Activated T-helper 1 cell treated with anti-CD3 and anti-CD28 coated beads, Interleukin-12 subunit alpha, Interleukin-12 subunit beta, Interleukin-2, Interleukin-4 antibody, amounts not matched to agents 30 ng/mL and 10 ng/mL and 1 ng/mL, durations not matched to agents 14 hours and 24 hours and 36 hours (primary cell): ENCODE results near the gene SLC25A21. TPM values are rescaled to one million over a fixed set of nuclear protein-coding genes. Genes with fewer than 3 reads are reported as not detected.
"Not testable (repeated sequence)": the region's sequence is repeated elsewhere in the genome, so short reads cannot be mapped to it uniquely, and the experiment has no call there.

Source experiments
- DNase-seq: peaks from one replicate; pipeline ENCODE4 v3.0.0; 2021; ENCODE audit warnings: low spot score
- H3K27ac Mint-ChIP-seq: one replicate; pipeline ENCODE4 v1.8.0; 2021; ENCODE audit warnings: mild to moderate bottlenecking, mixed read lengths
- H3K27me3 Mint-ChIP-seq: one replicate; pipeline ENCODE4 v1.8.0; 2022; ENCODE audit warnings: mild to moderate bottlenecking, moderate library complexity, mixed read lengths; ENCODE audit not compliant: insufficient read depth
- H3K36me3 Mint-ChIP-seq: one replicate; pipeline ENCODE4 v1.8.0; 2021; ENCODE audit warnings: low read depth, mixed read lengths
- H3K4me1 Mint-ChIP-seq: one replicate; pipeline ENCODE4 v1.8.0; 2021; ENCODE audit warnings: low read depth, mixed read lengths
- H3K4me3 Mint-ChIP-seq: one replicate; pipeline ENCODE4 v1.8.0; 2021; ENCODE audit warnings: mild to moderate bottlenecking, moderate library complexity, mixed read lengths
- H3K9me3 Mint-ChIP-seq: one replicate; pipeline ENCODE4 v1.8.0; 2021; ENCODE audit warnings: mixed read lengths
- intact Hi-C: fragments of 100-400 bp; cut with micrococcal nuclease; formaldehyde crosslinking; loops from one replicate; pipeline ENCODE4 v1.15.1; 2024
- total RNA-seq: library from RNA; stranded (reverse); gene quantifications from 2 replicates; pipeline ENCODE4 v1.2.3, GENCODE V29; 2022

The SLC25A21 gene
- total RNA-seq, 1 donor from 2014 or later: not detected

DNA sequence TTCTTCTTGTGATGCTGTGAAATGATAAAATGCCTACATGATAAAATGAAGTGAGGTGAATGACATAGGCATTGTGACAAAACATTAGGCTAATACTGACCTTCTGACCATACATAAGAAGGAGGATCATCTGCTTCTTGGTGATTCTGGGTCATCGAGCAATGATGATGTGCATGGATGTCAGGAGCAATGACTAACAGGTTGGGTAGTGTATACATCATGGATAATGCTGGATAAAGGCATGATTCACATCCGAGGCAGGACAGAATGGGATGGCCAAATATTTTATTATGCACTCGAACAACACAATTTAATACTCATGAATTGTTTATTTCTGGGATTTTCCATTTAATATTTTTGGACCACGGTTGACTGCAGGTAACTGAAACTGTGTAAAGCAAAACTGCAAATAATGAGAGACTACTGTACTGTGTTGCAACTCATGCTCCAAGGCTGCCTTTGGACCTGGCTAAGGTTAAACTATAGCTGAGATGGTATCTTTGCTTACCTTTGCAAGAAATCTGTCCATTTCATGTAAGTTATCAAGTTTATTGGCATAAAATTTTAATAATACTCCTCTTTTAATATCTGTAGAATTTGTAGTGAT lies 7.6 kb upstream of the SLC25A21 start:
- intact Hi-C loops: no loop called here
- Mint-ChIP-seq H3K4me1 (no peaks in the 10 kb centered on the region), H3K27me3 (no peaks in the 10 kb centered on the region), H3K9me3 (peaks cover 11% of the 10 kb centered on the region), H3K4me3 (no peak overlapping the region), H3K27ac (no peak overlapping the region), H3K36me3 (no peaks in the 10 kb centered on the region)
- DNase-seq: no peak

DNA sequence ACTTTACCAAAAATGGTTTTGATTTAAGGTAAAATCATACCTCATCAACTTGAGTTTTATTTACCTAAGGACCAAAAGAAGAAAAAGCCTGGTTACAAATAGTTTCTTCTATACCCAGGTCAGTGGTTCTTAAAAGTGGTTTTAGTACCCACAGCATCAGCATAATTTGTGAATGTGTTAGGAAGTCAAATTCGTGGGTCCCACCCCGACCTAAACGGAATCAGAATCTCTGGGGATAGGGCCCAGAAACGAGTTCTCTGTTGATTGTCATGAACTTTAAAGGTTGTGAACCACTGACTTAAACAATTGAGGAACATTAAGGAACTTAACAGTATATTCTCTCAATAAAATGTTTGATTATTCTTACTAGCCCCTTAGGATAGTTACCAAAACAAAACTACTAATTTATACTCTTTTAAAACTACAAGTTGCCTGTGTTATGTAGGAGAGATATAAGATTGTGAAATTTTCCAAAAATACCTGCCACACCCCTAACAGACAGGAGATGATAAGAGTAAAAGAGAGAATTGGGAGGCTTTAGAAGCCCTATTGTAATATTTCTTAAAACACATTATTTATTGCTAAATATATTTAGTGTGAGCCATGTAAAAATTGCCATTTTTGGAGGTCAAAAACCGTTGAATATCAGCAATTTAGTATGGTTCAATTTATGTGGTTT lies 669 bp upstream of the SLC25A21 start:
- intact Hi-C loops: no loop called here
- no peak for DNase-seq
- Mint-ChIP-seq H3K27ac (no peak overlapping the region), H3K4me1 (no peaks in the 10 kb centered on the region), H3K4me3 (no peak overlapping the region), H3K27me3 (peaks cover 16% of the 10 kb centered on the region), H3K36me3 (no peaks in the 10 kb centered on the region), H3K9me3 (no peaks in the 10 kb centered on the region)

DNA sequence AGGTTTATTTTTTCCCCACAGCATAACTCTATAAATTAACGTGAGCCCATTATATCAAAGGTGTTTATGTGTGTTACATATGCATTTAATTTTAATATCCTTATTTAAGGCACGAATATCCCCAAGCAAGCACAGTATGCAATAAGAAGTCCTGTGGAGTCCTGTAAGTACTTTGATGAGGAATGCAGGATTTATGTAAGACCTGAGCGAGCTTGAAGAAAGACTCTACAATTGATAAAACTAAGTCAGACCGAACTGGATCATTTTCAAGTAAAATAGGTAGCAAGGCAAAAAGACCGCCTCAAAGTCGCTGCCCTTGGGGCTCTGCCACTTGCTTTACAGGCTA lies 755 bp downstream of the SLC25A21 start:
- no peak overlapping the region for H3K4me3 Mint-ChIP-seq
- no peaks in the 10 kb centered on the region for H3K4me1 Mint-ChIP-seq
- DNase-seq: no peak
- peaks cover 16% of the 10 kb centered on the region for H3K27me3 Mint-ChIP-seq
- no peak overlapping the region for H3K27ac Mint-ChIP-seq
- H3K9me3 Mint-ChIP-seq: no peaks in the 10 kb centered on the region
- no peaks in the 10 kb centered on the region for H3K36me3 Mint-ChIP-seq
- intact Hi-C loops: no loop called here

DNA sequence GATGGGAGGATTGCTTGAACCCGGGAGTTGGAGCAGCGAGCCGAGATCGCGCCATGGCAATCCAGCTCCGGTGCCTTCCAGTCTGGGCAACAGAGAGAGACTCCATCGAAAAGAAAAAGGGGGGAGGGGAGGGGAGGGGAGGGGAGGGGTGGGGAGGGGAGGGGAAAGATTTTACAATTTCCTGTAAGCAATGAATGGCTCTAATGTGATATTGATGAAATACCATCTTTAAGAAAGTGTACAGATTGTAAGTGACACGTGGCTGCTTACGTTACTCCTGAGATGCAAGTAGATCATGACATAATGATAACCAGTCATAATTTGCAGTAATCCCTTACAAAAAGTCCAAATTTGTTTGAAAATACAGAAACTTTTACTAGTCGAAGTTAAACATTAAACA lies 1.4 kb downstream of the SLC25A21 start:
- Mint-ChIP-seq H3K9me3 (no peaks in the 10 kb centered on the region), H3K36me3 (no peaks in the 10 kb centered on the region), H3K4me1 (no peaks in the 10 kb centered on the region), H3K4me3 (no peak overlapping the region), H3K27ac (no peak overlapping the region), H3K27me3 (peaks cover 16% of the 10 kb centered on the region)
- intact Hi-C loops: no loop called here
- DNase-seq: no peak

DNA sequence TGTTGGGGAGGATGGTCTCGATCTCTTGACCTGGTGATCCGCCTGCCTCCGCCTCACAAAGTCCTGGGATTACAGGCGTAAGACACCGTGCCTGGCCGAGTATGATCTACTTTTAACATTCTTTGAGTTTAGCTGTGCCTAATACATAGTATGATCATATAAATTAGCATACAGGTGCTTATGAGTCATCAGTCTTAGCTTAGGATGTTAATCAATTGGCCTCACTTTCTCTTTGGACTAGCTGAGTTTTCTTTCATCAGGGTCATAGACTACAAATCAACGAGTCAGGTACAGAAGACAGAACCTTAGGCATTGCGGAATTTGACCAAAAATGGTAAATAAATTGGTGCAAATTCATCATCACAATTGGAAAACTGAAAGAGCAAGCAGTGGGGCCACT lies 2.2 kb downstream of the SLC25A21 start:
- intact Hi-C loops: no loop called here
- H3K27ac Mint-ChIP-seq: no peak overlapping the region
- peaks cover 16% of the 10 kb centered on the region for H3K27me3 Mint-ChIP-seq
- no peaks in the 10 kb centered on the region for H3K36me3 Mint-ChIP-seq
- no peaks in the 10 kb centered on the region for H3K4me1 Mint-ChIP-seq
- DNase-seq: no peak
- no peak overlapping the region for H3K4me3 Mint-ChIP-seq
- no peaks in the 10 kb centered on the region for H3K9me3 Mint-ChIP-seq

DNA sequence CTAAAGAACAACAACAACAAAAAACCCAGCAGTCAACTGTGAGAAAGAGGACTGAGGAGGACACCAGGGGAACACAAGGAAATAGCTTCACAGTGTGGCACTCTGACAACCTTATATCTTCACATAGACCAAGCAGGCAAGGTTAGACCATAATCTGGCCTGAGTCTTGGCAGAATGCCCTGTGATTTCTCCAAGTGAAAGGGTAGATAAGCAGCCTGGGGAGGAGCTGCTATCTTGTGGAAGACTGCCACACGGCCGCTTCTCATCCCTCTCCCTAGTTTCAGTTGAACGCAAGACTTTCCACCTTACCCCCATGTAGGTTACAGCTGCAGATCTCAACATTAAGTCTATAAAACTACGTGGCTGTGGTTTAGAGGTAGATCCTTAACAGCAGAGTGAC lies 3.7 kb downstream of the SLC25A21 start:
- Mint-ChIP-seq H3K27ac (no peak overlapping the region), H3K4me3 (no peak overlapping the region), H3K27me3 (peaks cover 16% of the 10 kb centered on the region), H3K36me3 (no peaks in the 10 kb centered on the region), H3K9me3 (no peaks in the 10 kb centered on the region), H3K4me1 (no peaks in the 10 kb centered on the region)
- intact Hi-C loops: no loop called here
- DNase-seq: no peak

DNA sequence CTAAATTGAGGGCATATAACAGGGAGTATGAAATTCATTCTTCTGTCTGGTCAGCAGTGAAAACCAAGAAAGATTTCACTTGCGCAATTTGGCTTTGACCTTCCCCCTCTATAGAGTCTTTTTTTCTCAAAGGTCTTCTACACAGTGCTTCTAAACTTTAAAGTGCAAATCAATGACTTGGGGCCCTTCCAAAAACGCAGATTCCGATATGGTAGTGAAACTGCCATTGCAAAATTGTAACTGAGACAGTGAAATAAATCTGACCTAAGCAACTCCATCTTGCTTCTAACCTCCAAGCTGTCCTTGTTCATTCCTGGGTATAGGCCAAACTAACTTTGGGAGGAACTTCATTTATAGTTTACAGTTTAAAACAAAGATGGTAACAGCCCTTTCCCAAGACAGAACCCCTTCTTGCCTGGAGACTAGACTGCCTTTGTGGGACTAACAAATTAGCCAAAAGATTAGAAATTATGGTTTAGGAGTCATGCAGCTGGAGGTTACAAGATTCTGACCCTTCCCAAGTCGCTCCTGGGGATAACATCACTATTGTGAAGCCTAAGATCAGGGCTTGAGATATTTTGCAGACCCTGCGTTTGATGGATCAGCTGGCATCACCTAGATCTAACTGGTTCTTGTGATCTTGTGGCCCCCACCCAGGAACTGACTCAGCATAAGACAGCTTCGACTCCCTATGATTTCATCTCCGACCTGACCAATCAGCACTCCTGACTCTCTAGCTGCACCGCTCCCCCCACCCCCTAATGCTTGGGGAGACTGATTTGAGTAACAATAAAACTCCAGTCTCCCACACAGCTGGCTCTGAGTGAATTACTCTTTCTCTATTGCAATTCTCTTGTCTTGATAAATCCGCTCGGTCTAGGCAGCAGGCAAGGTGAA lies 5.0 kb downstream of the SLC25A21 start:
- Mint-ChIP-seq H3K36me3 (no peaks in the 10 kb centered on the region), H3K27me3 (peaks cover 9% of the 10 kb centered on the region), H3K4me3 (no peak overlapping the region), H3K4me1 (no peaks in the 10 kb centered on the region), H3K9me3 (no peaks in the 10 kb centered on the region), H3K27ac (no peak overlapping the region)
- no peak for DNase-seq
- intact Hi-C loops: no loop called here

DNA sequence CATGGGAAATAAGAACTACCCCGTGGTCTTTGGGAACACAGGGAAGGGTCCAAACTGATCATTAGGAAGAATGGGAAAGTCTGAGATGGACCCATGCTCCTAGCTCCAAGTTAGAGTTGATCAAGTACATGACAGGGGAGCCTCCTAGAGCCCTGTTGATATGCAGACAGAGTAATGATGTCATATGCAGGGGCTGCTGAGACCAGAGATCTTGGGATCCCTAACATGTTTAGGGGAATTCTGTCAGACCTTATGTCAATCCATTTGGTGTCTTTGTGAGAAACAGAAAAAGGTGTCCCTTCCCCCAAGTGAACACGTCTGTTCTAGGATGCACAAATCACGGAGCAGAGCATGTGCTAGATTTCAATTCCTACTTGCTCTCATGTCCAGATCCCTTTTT lies 6.6 kb downstream of the SLC25A21 start:
- Mint-ChIP-seq H3K36me3 (no peaks in the 10 kb centered on the region), H3K27ac (no peak overlapping the region), H3K9me3 (peaks cover 7% of the 10 kb centered on the region), H3K27me3 (peaks cover 2% of the 10 kb centered on the region), H3K4me3 (no peak overlapping the region), H3K4me1 (no peaks in the 10 kb centered on the region)
- DNase-seq: no peak
- intact Hi-C loops: no loop called here

DNA sequence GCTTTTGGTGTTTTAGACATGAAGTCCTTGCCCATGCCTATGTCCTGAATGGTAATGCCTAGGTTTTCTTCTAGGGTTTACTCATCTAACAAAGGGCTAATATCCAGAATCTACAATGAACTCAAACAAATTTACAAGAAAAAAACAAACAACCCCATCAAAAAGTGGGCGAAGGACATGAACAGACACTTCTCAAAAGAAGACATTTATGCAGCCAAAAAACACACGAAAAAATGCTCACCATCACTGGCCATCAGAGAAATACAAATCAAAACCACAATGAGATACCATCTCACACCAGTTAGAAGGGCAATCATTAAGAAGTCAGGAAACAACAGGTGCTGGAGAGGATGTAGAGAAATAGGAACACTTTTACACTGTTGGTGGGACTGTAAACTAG lies 10.1 kb downstream of the SLC25A21 start:
- H3K4me3 Mint-ChIP-seq, H3K36me3 Mint-ChIP-seq, H3K27ac Mint-ChIP-seq, H3K9me3 Mint-ChIP-seq, H3K4me1 Mint-ChIP-seq, DNase-seq, intact Hi-C loops, H3K27me3 Mint-ChIP-seq: not testable (repeated sequence)

DNA sequence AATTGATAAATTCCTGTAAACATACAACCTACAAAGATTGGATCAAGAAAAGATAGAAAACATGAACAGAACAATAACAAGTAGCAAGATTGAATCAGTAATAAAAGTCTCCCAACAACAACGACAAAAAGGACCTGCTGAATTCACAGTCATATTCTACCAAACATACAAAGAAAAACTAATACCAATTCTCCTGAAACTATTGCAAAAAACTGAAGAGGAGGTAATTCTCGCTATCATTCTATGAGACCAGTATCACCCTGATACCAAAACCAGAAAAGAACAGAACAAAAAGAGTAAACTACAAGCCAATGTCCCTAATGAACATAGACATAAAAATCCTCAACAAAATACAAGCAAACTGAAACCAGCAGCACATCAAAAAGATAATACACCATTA lies 14.4 kb downstream of the SLC25A21 start:
- Mint-ChIP-seq H3K4me3 (no peak overlapping the region), H3K36me3 (no peaks in the 10 kb centered on the region), H3K27me3 (no peaks in the 10 kb centered on the region), H3K9me3 (peaks cover 10% of the 10 kb centered on the region), H3K27ac (no peak overlapping the region), H3K4me1 (no peaks in the 10 kb centered on the region)
- no peak for DNase-seq
- intact Hi-C loops: no loop called here

DNA sequence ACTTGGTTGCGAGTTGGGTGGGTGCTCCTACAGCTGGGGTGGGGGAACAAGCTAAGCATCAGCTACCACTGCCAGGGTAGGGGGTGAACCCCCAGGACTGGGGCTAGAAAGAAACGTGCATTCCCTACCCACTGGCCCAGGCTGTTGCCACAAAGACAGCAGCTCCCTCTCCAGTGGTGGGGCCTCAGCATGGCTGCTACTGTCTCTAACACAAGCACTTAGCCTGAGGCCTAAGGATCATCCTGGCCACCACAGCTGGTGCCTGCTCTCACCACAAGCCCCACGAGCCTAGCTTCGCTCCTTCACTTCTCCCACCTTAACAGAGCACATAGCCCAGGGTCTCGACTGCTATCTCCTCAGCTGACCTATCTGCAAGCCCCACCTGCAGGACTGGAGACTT lies 18.9 kb downstream of the SLC25A21 start:
- no peaks in the 10 kb centered on the region for H3K27me3 Mint-ChIP-seq
- no peak overlapping the region for H3K4me3 Mint-ChIP-seq
- no peak overlapping the region for H3K27ac Mint-ChIP-seq
- no peaks in the 10 kb centered on the region for H3K36me3 Mint-ChIP-seq
- no peak for DNase-seq
- no peaks in the 10 kb centered on the region for H3K4me1 Mint-ChIP-seq
- intact Hi-C loops: no loop called here
- H3K9me3 Mint-ChIP-seq: peaks cover 4% of the 10 kb centered on the region

DNA sequence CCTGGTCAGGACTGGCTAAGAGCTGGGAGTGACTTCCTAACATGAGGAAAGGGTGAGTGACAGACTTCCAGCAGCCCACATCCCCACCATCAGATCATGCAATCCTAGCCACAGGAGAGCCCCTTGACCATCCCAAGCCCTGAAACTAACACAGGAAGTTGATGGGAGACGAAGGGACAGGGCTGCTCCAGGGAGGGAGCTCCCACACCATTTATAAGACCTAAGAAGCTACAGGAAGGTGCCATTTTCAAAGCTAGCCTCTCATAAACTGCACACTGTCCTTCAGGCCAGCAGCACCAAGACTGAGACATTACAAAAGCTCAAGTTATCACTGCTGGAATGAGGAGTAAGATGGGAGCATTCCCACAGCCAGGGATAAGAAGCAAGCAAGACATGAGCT lies 19.4 kb downstream of the SLC25A21 start:
- H3K27me3 Mint-ChIP-seq: no peaks in the 10 kb centered on the region
- no peaks in the 10 kb centered on the region for H3K36me3 Mint-ChIP-seq
- peaks cover 4% of the 10 kb centered on the region for H3K9me3 Mint-ChIP-seq
- no peak overlapping the region for H3K27ac Mint-ChIP-seq
- no peaks in the 10 kb centered on the region for H3K4me1 Mint-ChIP-seq
- intact Hi-C loops: no loop called here
- no peak overlapping the region for H3K4me3 Mint-ChIP-seq
- DNase-seq: no peak

DNA sequence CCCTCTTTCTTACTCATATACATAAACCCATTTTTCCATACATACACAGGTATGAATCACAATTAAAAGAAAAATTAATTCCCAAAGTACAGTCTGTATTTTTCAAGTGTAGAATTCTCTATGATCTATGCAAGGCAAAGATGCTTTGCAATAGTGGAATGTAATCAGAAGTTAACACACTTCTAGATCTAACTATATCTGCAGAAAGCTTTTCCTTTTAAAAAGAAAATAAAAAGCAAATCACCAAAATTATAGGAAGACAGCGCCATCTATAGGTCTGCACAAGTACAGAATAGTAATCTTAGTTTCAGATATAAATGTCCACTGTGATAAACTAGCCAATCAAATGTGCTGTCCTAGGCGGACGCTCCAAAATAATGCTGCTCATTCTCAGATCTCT lies 22.0 kb downstream of the SLC25A21 start:
- Mint-ChIP-seq H3K9me3 (peaks cover 4% of the 10 kb centered on the region), H3K4me3 (no peak overlapping the region), H3K36me3 (no peaks in the 10 kb centered on the region), H3K4me1 (no peaks in the 10 kb centered on the region), H3K27me3 (no peaks in the 10 kb centered on the region), H3K27ac (no peak overlapping the region)
- DNase-seq: no peak
- intact Hi-C loops: no loop called here
